Endodermal cell (in vitro differentiated cells): ENCODE results near the gene RBM45. TPM values are rescaled to one million over a fixed set of nuclear protein-coding genes. Genes with fewer than 3 reads are reported as not detected.

Source experiments
- DNase-seq: peaks from one replicate; pipeline ENCODE4 v3.0.0-alpha.2; 2017
- H3K27ac ChIP-seq: 2 replicates; pipeline ENCODE4 v1.5.1; 2013; ENCODE audit warnings: mild to moderate bottlenecking, low read depth, low read length, moderate library complexity
- H3K27me3 ChIP-seq: 2 replicates; pipeline ENCODE4 v1.6.1; 2013; ENCODE audit warnings: mild to moderate bottlenecking, low read length, moderate library complexity; ENCODE audit not compliant: insufficient read depth, control insufficient read depth, poor library complexity, severe bottlenecking
- H3K36me3 ChIP-seq: 2 replicates; pipeline ENCODE4 v1.7.0; 2013; ENCODE audit warnings: mild to moderate bottlenecking, low read length, moderate library complexity; ENCODE audit not compliant: control insufficient read depth, insufficient read depth
- H3K4me1 ChIP-seq: one replicate; pipeline ENCODE4 v1.7.0; 2013; ENCODE audit warnings: low read length; ENCODE audit not compliant: control insufficient read depth, insufficient read depth
- H3K4me3 ChIP-seq: 2 replicates; pipeline ENCODE4 v1.5.1; 2013; ENCODE audit warnings: mild to moderate bottlenecking, low read length, moderate library complexity
- H3K9ac ChIP-seq: 2 replicates; pipeline ENCODE4 v1.6.1; 2013; ENCODE audit warnings: mild to moderate bottlenecking, low read length, moderate library complexity; ENCODE audit not compliant: poor library complexity, severe bottlenecking; ENCODE audit errors: extremely low read depth
- H3K9me3 ChIP-seq: 2 replicates; pipeline ENCODE4 v1.6.1; 2013; ENCODE audit warnings: mild to moderate bottlenecking, low read length, moderate library complexity; ENCODE audit not compliant: control insufficient read depth
- H3K27ac Mint-ChIP-seq: 2 replicates; pipeline ENCODE4 v1.8.0; 2020; ENCODE audit warnings: mixed read lengths
- H3K27me3 Mint-ChIP-seq: 2 replicates; pipeline ENCODE4 v1.8.0; 2021; ENCODE audit warnings: mild to moderate bottlenecking, mixed read lengths; ENCODE audit not compliant: insufficient read depth
- H3K36me3 Mint-ChIP-seq: 2 replicates; pipeline ENCODE4 v1.8.0; 2020; ENCODE audit warnings: low read depth, mixed read lengths
- H3K4me1 Mint-ChIP-seq: 2 replicates; pipeline ENCODE4 v1.8.0; 2020; ENCODE audit warnings: mixed read lengths
- H3K4me3 Mint-ChIP-seq: 2 replicates; pipeline ENCODE4 v1.8.0; 2020; ENCODE audit warnings: mild to moderate bottlenecking, moderate library complexity, mixed read lengths
- H3K9me3 Mint-ChIP-seq: 2 replicates; pipeline ENCODE4 v1.8.0; 2020; ENCODE audit warnings: mild to moderate bottlenecking, mixed read lengths
- CTCF ChIP-seq: fragments of 200-600 bp; sonication (generic); conservative IDR thresholded peaks from 2 replicates; pipeline ENCODE4 v1.5.0; 2021; ENCODE audit warnings: antibody characterized with exemption, mild to moderate bottlenecking
- WGBS, 2 experiments: methylation state at CpG; one replicate each; pipeline versions ENCODE4 v1.1.5 to v1.1.7; 2013; ENCODE audit warnings: missing lambda C conversion rate in 2 of 2, mixed read lengths in 1 of 2; ENCODE audit not compliant: insufficient coverage in 1 of 2, insufficient read length in 1 of 2; 5-methylcytosine and 5-hydroxymethylcytosine counted together
- total RNA-seq, 2 donors: library from RNA; stranded (reverse); fragmentation: NEBNext Ultra II Directional in 1 of 2; extraction: Animal tissue kit (Norgen Biotek cat#: 25700) in 1 of 2; gene quantifications; 2 replicates in 1 of 2; 3 replicates in 1 of 2; pipeline ENCODE4 v1.2.1, GENCODE V29; 2021

Gene RBM45
- total RNA-seq, 2 donors from 2014 or later: 13.7 to 14.9 TPM

GRCh38 chr2:178157574-178157973, 45.3 kb downstream of the RBM45 start:
- Histone ChIP-seq H3K27me3 (no peaks in the 10 kb centered on the region), H3K4me3 (no peak overlapping the region), H3K9ac (no peak overlapping the region), H3K4me1 (no peaks in the 10 kb centered on the region), H3K9me3 (no peaks in the 10 kb centered on the region), H3K36me3 (no peaks in the 10 kb centered on the region), H3K27ac (no peak overlapping the region)
- Mint-ChIP-seq H3K36me3 (no peaks in the 10 kb centered on the region), H3K9me3 (peaks cover 15% of the 10 kb centered on the region), H3K27ac (no peak overlapping the region), H3K4me1 (peaks cover under 1% of the 10 kb centered on the region), H3K27me3 (no peaks in the 10 kb centered on the region), H3K4me3 (no peak overlapping the region)
- 89 to 95% methylated on average over 3 to 5 of the region's 5 CpGs for WGBS, 2 experiments
- no peak for TF ChIP-seq CTCF
- DNase-seq: no peak

- H3K27me3 ChIP-seq: no peaks in the 10 kb centered on the region
- H3K4me1 ChIP-seq: no peaks in the 10 kb centered on the region
- DNase-seq: no peak
- H3K4me3 ChIP-seq: no peak overlapping the region
- H3K4me1 Mint-ChIP-seq: no peaks in the 10 kb centered on the region
- H3K36me3 Mint-ChIP-seq: no peaks in the 10 kb centered on the region
- no peak for TF ChIP-seq CTCF
- H3K4me3 Mint-ChIP-seq: no peak overlapping the region
- 83 to 87% methylated on average over 1 of the region's 1 CpG for WGBS, 2 experiments
- no peak overlapping the region for H3K27ac Mint-ChIP-seq
- H3K27ac ChIP-seq: no peak overlapping the region
- no peaks in the 10 kb centered on the region for H3K36me3 ChIP-seq
- no peaks in the 10 kb centered on the region for H3K27me3 Mint-ChIP-seq
- H3K9ac ChIP-seq: no peak overlapping the region
- peaks cover 7% of the 10 kb centered on the region for H3K9me3 Mint-ChIP-seq
- H3K9me3 ChIP-seq: no peaks in the 10 kb centered on the region
Measured at GRCh38 chr2:178159966-178160365, 47.7 kb downstream of the RBM45 start.

GRCh38 chr2:178160601-178161000, 48.4 kb downstream of the RBM45 start:
- no peak overlapping the region for H3K27ac Mint-ChIP-seq
- peaks cover under 1% of the 10 kb centered on the region for H3K9me3 Mint-ChIP-seq
- no peak overlapping the region for H3K4me3 ChIP-seq
- H3K27ac ChIP-seq: no peak overlapping the region
- no peaks in the 10 kb centered on the region for H3K27me3 Mint-ChIP-seq
- no peaks in the 10 kb centered on the region for H3K4me1 ChIP-seq
- no peak for DNase-seq
- H3K36me3 ChIP-seq: no peaks in the 10 kb centered on the region
- H3K9ac ChIP-seq: no peak overlapping the region
- H3K27me3 ChIP-seq: no peaks in the 10 kb centered on the region
- 60% methylated on average over 1 of the region's 1 CpG; no CpG with 5 or more reads in 1 of the 2 experiments for WGBS, 2 experiments
- H3K9me3 ChIP-seq: no peaks in the 10 kb centered on the region
- H3K4me3 Mint-ChIP-seq: no peak overlapping the region
- TF ChIP-seq CTCF: no peak
- H3K36me3 Mint-ChIP-seq: no peaks in the 10 kb centered on the region
- H3K4me1 Mint-ChIP-seq: no peaks in the 10 kb centered on the region
